ENCODE results near the gene COL10A1.

- TF ChIP-seq CTCF (conservative IDR thresholded peaks at IDR 0.05; ENCODE audit: low read depth, low read length) (no peak; the same call in none of the 2 replicates), CEBPB (IDR thresholded peaks at IDR 0.05; ENCODE audit: low read depth, low read length) (no peak), SMC3 (IDR thresholded peaks at IDR 0.05; ENCODE audit: low read depth, low read length) (no peak), RFX5 (IDR thresholded peaks at IDR 0.05; ENCODE audit: low read depth, low read length) (no peak)
Measured at GRCh38 chr6:116100419-116101301, 25.3 kb downstream of the COL10A1 start, which contains the start of gene NT5DC1.
